HFF-Myc (cell line): ENCODE measurements around the gene ATP13A2.

Experiments
- DNase-seq: peaks from one replicate; pipeline ENCODE4 v3.0.0-alpha.2; 2011; ENCODE audit warnings: low read depth; ENCODE audit errors: extremely low read depth
- H3K4me3 ChIP-seq: replicated peaks from 2 replicates; pipeline ENCODE4 v1.5.1; 2011; ENCODE audit warnings: low read depth, mild to moderate bottlenecking, control low read depth, low read length
- TF ChIP-seq, protein P1 (sequence below): IDR thresholded peaks from 2 replicates; pipeline ENCODE4 v1.5.1; 2012; ENCODE audit warnings: mild to moderate bottlenecking, low read depth, low read length, control low read depth; ENCODE audit errors: missing control alignments

The ATP13A2 gene

DNA sequence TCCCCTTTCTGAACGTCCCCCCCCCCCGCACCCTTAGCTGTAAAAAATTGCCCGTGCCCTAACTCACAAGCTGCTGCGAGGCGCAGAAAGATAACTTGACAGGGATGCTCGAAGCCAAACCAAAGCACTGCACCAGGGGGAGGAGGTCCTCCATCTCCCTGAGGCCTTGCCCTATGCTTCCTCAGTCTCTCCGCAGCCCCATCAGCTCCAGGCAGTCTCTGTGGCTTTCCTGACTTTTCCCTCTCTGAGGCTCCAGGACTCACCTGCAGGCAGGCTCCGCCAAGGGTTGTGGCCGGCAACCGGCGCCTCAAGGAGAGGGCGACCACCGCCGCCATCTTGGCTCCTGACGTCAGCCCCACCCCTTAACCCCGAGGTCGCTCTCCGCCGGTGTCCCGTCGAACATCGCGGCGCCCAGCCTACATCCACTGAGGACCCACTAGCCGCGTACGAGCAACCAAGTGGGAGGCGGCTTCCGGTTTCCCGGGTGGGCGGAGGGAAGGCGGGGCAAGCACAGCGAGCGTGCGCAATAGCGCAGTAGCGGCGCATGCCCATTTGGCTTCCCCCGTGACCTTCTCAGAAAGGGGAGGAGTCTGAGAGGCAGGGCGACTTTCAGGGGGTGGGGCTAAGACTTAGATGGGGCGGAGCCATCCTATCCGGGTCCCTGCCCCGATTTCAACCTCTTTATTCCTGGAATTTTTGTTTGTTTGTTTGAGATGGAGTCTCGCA, 42.1 kb upstream of the ATP13A2 start, which contains the start of gene SDHB:
Gene SDHB (minus strand): TSS at position 348 of the 726 bp plus-strand sequence. CDS start 13 bp downstream, at position 335.
- TF ChIP-seq, protein P1, sequence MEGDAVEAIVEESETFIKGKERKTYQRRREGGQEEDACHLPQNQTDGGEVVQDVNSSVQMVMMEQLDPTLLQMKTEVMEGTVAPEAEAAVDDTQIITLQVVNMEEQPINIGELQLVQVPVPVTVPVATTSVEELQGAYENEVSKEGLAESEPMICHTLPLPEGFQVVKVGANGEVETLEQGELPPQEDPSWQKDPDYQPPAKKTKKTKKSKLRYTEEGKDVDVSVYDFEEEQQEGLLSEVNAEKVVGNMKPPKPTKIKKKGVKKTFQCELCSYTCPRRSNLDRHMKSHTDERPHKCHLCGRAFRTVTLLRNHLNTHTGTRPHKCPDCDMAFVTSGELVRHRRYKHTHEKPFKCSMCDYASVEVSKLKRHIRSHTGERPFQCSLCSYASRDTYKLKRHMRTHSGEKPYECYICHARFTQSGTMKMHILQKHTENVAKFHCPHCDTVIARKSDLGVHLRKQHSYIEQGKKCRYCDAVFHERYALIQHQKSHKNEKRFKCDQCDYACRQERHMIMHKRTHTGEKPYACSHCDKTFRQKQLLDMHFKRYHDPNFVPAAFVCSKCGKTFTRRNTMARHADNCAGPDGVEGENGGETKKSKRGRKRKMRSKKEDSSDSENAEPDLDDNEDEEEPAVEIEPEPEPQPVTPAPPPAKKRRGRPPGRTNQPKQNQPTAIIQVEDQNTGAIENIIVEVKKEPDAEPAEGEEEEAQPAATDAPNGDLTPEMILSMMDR: no peak
- peak within 1 kb of the TSS; percentile 84 for H3K4me3 ChIP-seq

GRCh38 chr1:17053086-17053684, 41.5 kb upstream of the ATP13A2 start:
- DNase-seq: no peak
- peak overlapping the region; percentile 84 for H3K4me3 ChIP-seq
- TF ChIP-seq, protein P1: no peak

More for the DNA sequence above, 42.1 kb upstream of the ATP13A2 start, which contains the start of gene SDHB:
- DNase-seq: peak; percentile 96

DNA sequence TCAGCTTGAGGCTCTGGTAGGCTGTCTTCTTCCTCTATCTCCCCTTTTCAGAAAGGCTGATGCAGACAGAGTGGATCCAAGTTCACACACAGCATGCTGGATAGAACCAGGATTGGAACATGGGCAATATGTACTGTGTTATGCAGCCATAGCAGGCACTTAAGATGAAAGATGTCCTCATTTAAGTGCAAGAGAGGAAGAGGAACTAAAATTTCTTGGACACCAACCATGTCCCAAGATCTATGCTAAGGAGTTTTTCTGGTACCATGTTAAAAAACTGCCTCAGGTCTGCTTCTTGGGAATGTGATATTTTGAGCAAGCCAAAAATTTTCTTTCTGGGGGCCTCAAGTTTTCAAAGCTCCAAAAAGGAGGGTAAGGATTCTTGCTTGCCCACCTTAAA, 40.9 kb upstream of the ATP13A2 start:
- no peak for DNase-seq
- peak overlapping the region; percentile 84 for H3K4me3 ChIP-seq
- TF ChIP-seq, protein P1: no peak

DNA sequence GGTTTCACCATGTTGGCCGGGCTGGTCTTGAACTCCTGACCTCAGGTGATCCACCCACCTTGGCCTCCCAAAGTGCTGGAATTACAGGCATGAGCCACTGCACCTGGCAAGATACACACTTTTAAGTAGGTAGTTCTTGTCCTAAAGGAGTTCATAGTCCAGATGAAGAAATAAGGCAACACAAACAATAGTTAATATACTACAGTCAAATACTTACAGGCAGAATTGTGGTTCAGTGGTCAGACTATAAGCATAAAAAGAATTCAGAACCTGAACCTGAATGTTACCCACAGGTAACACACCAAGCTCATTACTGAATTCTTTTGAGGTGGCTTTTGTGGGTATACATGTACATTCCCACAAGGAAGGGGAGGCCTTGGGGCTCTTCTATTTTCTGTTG, 40.3 kb upstream of the ATP13A2 start:
- TF ChIP-seq, protein P1: no peak
- no peak for DNase-seq
- H3K4me3 ChIP-seq: peak overlapping the region; percentile 84

GRCh38 chr1:17047924-17048323, 36.2 kb upstream of the ATP13A2 start:
- DNase-seq: no peak
- TF ChIP-seq, protein P1: no peak
- no peak overlapping the region for H3K4me3 ChIP-seq

- no peak overlapping the region for H3K4me3 ChIP-seq
- DNase-seq: no peak
- TF ChIP-seq, protein P1: no peak
These were observed 34.6 kb upstream of the ATP13A2 start for GRCh38 chr1:17046334-17046657.
